Tongue (tissue), 2 donors: ENCODE results near the gene APC2. TPM values are rescaled to one million over a fixed set of nuclear protein-coding genes. Genes with fewer than 3 reads are reported as not detected.

ENCODE experiments used
- DNase-seq: peaks from one replicate; pipeline ENCODE4 v3.0.0-alpha.2; 2015
- total RNA-seq: library from RNA; depleted of rRNA; stranded (reverse); fragments of >200 nt; gene quantifications from one replicate; pipeline ENCODE4 v1.2.3, GENCODE V29; 2014

APC2 gene
- total RNA-seq, 1 donor from 2014 or later: 1.5 TPM

DNA sequence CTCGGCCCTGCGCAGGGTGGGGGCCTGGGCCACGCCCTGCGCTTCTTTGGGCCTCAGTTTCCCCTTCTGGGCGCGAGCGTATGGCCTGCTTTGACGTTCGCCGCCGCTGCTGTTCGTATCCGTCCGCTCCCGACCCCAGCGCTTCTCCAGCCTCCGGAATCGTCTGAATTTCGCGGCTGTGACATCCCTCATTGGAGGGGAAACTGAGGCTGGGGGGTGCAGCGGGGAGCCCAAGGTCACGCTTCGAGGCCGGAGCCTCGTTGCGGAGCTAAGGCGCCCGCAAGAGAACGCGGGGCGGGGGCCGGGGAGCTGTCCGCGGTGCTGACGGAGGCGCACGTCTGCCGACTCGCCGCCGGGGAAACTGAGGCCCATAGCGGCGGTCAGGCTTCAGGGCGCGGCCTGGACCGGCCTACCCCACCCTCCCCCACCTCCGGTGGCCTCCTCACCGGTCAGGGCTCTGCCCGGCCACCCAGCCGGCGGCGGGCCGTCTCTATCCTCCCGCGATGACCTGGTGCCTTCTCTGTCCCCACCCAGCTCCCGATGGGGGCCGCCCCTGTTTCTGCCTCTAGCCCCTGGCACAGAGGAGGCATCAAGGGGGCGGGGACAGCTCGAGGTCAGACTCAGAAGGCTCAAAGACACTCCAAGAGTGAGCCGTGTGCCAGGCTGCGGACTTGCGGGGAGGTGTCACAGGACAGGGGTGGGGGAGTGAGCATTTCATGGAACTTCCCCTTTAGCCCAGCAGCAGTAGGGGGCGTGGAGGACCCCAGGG lies 3.0 kb upstream of the APC2 start:
- no peak for DNase-seq

DNA sequence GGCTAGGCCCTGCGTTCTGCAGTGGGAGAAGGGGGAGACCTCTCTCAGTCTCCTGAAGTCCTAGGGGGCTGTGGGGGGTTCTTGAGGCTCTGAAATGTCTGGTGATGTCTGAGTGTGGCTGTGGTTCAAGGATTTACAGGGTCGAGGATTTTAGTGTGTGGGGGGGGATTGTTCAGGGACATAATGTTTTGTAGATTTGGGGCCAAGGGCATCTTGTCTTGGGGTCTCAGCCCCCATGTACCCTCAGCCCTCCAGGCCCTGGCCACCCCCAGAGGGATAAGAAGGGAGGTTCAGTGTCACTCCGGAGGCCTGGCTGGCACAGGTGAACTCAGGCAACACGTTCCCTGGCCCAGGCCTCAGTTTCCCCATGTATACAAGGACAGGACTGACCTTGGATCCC lies 2.4 kb upstream of the APC2 start:
- DNase-seq: no peak

DNA sequence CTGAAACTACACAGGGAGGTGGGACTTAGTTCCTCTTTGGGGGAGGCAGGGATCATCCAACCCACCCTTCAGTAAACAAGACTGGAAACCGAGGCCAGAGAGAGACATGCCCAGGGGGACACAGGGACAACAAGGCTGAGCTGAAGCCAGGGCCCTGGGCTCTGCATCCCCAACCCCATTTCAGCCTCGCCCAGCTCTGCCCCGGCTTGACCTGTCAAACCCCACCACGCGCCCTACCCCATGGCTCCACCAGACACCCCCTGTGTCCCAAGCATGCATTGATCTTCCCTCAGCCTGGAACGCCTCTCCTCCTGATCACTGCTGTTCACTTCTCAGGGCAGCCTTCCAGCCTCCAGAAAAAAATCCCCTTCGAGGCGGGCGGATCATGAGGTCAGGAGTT lies 2.0 kb upstream of the APC2 start:
- DNase-seq: no peak

DNA sequence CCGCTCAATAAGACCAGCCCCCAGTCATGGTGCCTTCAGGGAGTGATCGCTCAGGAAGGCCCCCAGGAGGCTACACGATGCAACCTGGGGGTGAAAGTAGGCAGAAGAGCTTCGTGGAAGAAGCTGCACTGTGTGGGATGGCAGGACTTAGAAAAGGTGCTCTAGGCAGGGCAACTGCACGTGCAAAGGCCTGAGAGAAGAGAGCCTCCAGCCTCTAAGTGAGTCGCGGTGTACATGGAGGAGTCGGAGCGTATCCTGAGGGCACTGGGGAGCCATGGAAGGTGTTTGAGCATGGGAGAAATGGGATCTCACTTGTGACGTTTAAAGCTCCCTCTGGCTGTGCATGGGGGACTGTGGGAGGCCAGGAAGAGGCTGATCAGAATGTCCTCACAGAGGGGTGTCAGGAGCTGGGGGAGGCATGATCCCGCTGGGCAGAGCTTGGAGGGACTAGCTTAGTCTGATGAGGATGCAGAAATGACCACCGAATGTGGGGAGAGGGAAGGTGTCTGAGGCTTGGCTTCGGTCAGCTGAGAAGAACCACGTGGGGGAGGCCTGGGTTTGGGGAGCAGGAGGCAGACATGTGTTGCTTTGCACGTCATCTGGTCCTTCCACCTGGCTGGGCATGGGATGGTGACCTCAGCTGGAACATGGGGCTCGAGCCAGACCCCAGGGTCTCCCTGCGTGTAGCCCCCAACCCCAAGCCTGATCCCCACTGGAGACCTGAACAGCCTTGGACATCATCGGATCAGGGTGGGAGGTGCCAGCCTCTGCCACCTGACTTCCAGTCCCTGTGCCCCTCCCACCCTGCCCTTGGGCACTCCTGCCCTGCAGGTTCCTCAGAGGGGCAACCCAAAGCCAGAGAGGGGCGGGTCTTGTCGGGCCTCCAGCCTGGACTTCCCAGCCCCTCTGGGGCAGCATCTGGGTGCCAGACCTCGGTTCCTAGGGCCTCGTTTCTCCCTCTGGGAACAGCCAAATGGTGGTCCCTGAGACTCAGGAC lies 1.1 kb downstream of the APC2 start:
- no peak for DNase-seq

DNA sequence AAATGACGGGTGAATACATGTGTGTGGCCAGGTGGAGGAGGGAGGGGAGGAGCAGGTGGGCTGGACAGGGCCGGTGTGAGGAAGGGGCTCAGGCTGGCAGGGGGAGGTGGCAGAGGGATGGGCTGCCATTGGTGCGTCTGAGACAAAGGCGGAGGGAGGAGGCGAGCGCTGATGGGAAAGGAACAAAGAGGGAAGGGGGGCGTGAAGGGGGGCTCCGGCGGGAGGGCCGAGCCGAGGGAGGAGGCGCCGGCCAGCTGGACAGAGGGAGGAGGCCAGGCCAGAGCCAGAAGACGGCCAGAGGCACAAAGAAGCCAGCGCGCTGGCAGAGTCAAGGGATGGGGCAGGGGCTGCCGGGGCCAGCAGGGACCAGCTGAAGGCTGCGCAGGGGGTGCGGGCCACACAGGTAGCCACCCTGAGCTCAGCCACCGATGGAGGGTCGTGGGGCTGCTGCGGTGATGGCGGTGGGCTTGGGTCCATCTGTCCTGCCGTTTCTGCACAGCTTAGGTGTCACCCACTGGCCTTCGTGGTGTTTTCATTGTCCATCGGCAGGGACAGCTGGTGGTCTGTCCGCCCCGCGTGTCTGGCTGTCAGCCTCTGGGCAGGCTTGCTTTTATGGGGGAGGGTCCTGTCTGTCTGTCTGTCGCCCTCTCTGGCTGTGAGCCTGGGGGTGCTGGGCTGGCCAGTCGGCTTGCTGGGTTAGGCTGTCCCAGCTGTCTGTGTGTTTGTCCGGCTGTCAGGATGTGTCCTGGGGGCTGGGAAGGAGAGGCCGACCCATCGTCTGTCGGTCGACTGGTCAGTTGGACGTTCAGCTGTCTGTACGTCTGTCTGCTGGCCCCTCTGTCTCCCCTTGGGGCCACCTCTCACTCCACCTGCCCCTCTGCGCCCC lies 2.2 kb downstream of the APC2 start:
- DNase-seq: no peak

DNA sequence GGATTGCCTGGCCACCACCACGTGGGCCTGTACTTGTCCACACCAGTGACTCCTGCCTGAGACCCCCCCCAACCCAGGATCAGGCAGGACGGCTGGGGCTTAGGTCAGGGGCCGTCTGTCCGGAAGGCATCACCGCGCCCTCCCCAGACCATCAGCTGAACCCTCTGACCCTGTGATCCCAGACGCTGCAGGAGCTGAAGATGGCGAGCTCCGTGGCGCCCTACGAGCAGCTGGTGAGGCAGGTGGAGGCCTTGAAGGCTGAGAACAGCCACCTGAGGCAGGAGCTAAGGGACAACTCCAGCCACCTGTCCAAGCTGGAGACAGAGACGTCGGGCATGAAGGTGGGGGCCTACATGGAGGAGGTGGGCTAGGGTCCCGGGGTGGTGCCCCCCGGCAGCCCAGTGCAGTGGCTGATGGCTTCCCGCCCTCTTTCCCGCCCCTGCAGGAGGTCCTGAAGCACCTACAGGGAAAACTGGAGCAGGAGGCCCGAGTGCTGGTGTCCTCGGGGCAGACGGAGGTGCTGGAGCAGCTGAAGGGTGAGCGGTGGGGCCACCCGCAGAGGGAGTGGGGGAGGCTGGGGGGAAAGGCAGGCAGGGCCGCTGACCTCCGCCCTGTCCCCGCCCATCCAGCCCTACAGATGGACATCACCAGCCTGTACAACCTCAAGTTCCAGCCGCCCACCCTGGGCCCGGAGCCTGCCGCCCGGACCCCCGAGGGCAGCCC lies 3.0 kb downstream of the APC2 start:
- no peak for DNase-seq

DNA sequence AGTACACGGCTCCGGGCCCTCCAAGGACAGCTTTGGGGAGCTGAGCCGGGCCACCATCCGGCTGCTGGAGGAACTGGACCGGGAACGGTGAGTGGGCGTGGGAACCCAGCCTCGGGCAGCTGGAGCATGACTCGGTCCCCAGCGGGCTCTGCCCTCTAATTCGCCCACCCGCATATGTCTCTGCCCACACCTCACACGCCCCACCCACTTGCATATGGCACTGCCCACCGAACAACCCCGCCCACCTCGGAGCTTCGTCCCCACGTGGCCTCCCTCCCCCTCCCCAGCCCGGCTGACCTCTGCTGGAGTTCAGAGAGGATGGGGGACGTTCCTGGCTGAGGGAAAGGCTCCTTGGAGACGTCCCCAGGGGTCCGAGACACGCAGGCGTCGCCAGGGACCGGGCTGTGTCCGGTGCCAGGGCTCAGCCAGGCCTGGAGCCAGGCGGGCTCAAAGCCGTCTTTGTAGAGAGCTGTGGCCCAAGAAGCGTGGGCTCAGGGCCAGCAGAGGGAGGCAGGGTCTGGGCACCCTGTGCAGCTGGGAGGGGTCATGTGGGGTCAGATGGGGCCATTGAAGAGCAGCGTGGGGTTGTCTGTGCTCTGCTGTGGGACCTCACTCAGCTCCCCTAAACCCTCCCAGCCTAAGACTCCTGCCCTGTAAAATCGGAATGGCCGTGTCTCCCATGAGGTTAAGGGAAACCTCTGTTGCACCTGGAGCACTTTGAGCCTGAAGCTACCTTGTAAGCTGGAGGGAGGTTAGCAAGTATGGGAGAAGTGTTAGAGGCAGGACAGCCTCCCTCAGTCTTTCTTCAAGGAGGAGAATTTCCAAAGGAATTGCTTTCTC lies 3.8 kb downstream of the APC2 start:
- DNase-seq: peak; percentile 35

DNA sequence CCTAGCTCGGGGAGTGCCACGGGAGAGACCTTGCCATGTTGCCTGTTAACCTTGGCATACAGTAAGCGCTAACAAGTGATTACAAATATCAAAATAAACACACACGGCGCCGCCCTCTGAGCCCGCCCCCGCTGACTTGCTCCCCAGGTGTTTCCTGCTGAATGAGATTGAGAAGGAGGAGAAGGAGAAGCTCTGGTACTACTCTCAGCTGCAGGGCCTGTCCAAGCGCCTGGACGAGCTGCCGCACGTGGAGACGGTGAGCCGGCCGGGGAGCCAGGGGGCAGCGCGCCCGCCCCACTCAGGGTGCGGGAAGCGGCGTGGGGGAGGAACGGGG lies 5.0 kb downstream of the APC2 start:
- no peak for DNase-seq

DNA sequence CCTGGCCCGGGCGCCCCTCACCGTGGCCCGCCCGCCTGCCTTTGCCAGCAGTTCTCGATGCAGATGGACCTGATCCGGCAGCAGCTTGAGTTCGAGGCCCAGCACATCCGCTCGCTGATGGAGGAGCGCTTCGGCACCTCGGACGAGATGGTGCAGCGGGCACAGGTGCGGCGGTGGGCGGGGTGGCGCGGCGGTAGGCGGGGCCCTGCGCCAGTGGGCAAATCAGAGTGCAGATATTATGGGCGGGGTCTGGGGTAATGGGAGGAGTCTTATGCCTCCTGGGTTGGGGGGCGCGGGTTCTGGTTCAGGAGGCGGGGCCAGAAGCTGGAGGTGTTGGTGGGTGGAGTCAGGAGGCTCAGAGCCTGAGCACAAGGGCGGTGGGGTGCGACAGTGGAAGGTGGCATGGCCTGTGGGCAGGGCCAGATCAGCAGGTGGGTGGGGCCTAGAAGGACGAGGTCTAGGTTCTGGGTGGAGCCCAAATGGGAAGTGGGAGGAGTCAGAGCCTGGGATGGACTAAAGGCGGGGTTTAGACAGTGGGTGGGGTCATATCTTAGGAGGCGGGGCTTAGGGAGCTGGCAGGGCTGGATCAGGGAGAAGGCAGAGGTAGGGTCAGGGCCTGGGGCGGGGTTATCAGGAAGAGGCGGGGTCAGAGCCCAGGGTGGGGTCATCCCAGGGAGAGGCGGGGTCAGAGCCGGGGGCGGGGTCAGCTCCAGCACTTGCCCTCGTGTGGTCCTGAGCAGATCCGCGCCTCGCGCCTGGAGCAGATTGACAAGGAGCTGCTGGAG lies 5.6 kb downstream of the APC2 start:
- DNase-seq: peak; percentile 41

DNA sequence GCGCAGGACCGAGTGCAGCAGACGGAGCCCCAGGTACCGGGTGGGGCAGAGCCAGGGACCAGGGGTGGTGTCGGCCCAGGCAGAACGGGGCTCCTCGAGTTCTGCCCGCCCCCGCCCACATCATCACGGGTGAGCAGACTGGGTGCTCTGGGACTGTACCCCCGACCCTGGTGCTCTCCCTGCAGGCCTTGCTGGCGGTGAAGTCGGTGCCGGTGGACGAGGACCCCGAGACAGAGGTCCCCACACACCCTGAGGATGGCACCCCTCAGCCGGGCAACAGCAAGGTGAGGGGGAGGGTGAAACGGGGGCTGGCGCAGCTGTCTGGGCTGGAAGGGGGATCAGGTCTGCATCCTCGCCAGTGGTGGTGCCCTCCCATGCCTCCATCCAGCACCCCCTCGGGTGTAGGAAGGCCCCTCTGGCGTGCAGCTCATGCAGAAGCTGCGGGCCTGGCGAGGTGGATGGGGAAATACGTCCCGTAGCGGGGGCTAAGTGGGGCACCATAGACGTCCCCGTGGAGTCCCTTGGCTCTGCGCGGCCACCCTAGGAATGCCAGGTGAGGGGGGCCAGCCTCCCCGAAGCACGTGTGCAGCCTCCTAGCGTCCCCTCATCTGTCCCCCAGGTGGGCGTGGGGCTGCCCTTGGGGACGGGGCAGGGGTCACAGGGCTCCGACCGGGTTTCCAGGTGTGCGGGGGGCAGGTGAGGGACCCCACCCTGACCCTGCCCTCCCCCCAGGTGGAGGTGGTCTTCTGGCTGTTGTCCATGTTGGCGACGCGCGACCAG lies 6.4 kb downstream of the APC2 start:
- no peak for DNase-seq

DNA sequence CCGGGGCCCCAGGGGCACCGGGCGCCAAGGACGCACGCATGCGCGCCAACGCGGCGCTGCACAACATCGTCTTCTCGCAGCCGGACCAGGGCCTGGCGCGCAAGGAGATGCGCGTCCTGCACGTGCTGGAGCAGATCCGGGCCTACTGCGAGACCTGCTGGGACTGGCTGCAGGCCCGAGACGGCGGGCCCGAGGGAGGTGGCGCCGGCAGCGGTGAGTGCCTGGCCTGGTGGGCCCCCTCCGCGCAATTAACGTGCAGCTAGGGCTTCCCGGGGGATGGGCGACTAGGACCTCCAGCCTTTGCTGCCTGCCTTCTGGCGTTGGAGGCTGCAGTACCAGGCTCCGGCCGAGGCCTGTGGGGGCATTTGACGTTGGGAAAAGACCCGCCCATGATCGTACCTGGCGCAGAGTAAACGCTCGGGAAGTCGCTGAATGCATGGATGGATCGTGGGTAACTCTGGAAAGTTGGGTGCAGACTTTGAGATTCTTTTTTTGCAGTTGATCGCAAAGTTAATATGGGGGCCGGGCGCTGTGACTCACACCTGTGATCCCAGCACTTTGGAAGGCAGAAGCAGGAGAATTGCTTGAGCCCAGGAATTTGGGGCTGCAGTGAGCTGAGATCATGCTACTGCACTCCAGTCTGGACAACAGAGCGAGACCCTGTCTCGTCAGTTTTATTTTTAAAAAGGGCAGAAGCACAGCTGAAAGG lies 7.3 kb downstream of the APC2 start:
- DNase-seq: no peak

DNA sequence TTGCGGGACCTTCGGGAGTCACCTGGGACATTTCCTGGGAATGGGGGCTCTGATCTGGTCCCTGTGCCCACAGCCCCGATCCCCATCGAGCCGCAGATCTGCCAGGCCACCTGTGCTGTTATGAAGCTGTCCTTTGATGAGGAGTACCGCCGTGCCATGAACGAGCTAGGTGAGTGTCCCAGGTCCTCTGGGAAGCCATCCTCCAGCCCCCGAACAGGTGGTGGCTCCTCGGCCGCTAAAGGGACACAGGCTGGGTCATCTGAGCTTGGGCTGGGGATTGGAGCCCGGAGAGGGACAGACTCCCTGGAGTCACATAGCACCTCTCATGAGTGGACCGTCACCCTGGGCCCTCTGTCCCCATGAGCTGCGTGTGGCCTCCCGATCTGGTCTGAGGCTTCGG lies 8.0 kb downstream of the APC2 start:
- DNase-seq: no peak

DNA sequence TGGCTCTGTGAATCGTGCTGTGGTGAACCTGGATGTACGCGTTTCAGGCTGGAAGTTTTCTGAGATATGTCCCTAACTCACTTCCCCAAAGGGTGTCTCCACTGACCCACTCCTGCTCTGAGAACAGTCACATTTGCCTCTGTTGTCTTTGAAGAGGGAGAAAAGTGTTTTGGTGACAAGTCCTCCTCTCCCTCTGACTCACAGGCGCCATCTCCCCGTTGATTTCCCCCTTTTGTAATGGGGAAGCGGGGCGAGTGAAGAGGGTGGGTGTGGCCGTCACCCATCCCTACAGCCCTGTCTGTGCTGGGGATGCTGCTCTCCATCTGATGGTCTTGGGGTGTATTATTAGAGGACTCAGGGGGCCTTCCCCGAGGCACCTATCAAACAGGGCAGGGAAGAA lies 9.6 kb downstream of the APC2 start:
- DNase-seq: no peak

DNA sequence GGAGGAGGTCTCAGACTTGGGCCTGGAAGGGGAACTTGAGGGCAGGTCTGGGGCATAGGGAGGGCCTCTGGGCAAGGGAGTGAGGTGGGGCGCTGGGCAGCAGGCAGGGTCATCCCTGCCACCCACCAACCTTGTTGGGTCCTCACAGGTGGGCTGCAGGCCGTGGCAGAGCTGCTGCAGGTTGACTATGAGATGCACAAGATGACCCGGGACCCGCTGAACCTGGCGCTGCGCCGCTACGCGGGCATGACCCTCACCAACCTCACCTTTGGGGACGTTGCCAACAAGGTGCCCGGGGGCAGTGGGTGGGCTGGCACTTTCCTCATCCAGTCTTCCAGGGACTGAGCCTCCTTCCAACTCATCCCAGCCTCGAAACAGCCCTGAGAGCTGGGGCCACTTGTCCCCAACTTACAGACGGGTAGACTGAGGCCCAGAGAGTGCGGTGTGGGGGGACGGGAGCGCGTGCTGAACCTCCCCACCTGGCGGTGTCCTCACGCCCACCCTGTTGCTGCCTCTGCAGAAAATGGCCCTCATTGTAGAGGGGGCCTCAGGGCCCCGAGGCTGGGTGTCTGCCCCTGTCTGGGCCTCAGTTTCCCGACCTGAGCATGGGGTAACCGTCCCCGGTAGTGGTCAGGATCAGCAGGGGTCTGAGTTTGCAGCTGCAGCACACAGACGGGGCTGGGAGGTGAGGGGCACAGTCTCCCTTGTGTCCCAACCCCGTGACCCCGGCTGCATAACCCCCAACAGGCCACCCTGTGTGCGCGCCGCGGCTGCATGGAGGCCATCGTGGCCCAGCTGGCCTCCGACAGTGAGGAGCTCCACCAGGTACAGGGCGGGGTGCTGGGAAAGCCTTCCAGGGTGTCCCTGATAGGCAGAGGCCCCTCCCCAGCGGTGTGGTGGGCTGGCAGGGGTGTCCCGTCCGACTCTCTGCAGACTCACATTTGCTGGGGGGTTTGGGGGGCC lies 10.4 kb downstream of the APC2 start:
- no peak for DNase-seq

DNA sequence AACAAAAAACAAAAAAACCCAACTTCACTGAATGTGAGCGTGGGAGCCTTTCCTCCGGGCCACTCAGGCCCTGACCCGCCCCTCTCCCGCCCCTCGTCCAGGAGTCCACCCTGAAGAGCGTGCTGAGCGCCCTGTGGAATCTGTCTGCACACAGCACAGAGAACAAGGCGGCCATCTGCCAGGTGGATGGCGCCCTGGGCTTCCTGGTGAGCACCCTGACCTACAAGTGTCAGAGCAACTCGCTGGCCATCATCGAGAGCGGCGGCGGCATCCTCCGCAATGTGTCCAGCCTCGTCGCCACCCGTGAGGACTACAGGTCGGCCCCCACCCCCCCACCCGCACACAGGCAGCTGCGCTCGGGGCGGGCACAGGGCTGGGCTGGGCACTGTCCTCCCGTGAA lies 11.9 kb downstream of the APC2 start:
- no peak for DNase-seq

DNA sequence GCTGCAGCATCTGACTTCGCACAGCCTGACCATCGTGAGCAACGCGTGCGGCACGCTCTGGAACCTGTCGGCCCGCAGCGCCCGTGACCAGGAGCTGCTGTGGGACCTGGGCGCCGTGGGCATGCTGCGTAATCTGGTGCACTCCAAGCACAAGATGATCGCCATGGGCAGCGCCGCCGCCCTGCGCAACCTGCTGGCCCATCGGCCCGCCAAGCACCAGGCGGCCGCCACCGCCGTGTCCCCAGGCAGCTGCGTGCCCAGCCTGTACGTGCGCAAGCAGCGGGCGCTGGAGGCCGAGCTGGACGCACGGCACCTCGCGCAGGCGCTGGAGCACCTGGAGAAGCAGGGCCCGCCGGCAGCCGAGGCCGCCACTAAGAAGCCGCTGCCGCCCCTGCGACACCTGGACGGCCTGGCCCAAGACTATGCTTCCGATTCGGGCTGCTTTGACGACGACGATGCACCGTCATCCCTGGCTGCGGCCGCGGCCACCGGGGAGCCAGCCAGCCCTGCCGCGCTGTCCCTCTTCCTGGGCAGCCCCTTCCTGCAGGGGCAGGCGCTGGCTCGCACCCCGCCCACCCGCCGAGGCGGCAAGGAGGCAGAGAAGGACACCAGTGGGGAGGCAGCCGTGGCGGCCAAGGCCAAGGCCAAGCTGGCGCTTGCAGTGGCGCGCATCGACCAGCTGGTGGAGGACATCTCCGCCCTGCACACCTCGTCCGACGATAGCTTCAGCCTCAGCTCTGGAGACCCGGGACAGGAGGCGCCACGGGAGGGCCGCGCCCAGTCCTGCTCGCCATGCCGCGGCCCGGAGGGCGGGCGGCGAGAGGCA lies 15.5 kb downstream of the APC2 start:
- DNase-seq: peak; percentile 58
